ENCODE measurements around the gene HIC1.

Gene HIC1

GRCh38 chr17:2077040-2077439 lies 22.1 kb downstream of the HIC1 start:
- no peak for DNase-seq

- no peak for DNase-seq
Observed at GRCh38 chr17:2081564-2081963, 26.7 kb downstream of the HIC1 start.

GRCh38 chr17:2082003-2082781 lies 27.3 kb downstream of the HIC1 start:
- DNase-seq, result no peak

GRCh38 chr17:2083613-2084035 lies 28.7 kb downstream of the HIC1 start:
- no peak for DNase-seq

GRCh38 chr17:2084036-2084765 lies 29.3 kb downstream of the HIC1 start:
- DNase-seq, result no peak

- no peak for DNase-seq
Observed at GRCh38 chr17:2084766-2085647, 30.1 kb downstream of the HIC1 start.

DNA sequence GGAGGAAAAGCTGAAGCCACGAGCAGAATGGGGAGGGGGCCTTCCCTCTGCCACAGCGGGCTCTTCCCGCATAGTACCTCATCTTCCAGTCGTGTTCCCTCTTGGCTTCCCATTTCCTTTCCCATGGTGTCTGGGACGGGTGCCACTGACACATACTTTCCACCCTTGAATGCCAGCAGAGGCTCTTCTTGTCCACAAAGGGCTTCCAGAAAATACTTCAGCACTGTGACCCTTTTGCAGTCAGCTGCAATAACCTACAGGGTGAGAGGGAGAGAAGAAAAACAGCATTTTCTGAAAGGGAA lies 30.7 kb downstream of the HIC1 start:
- no peak for DNase-seq

DNA sequence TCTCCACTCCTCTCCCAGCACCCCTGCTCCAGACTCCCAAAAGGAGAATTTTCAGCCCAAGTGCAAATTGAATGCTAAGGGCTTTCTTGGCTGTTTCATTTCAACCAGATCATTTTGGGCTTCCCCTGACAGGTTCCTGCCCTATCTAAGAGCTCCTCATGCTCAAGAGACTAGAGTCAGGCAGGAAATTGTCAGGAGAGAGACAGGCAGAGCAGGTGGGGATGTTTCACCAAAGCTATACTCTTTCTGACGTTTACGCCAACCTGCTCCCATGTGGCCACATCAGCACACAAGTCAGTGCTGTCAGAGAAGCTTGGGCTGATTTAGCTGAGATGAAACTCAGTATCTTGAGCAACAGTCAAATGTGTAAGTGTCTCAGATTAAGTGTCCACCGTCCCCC lies 31.4 kb downstream of the HIC1 start:
- DNase-seq, result no peak

- DNase-seq, result no peak
Observed at GRCh38 chr17:2087597-2088211, 32.8 kb downstream of the HIC1 start.

DNA sequence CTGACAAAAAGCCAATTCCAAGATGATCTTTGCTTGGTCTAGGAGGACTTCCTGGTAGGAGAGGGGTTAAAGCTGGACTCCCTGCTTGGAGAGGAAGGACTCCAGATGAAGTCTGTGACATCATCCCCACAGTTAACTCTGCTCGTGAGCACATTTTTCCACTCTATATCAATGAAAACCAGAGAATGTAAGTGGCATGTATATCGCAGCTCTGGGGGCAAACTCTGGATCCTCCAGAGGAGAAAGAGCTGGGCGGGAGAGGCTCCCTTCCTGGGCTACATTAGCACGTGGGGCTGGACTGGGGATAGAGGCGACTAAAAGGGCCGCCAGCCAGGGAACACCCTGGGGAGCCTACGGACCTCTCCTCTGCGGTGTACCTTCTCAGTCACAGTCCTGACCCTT lies 34.1 kb downstream of the HIC1 start:
- no peak for DNase-seq

GRCh38 chr17:2090210-2090641 lies 35.3 kb downstream of the HIC1 start:
- DNase-seq, result no peak

DNA sequence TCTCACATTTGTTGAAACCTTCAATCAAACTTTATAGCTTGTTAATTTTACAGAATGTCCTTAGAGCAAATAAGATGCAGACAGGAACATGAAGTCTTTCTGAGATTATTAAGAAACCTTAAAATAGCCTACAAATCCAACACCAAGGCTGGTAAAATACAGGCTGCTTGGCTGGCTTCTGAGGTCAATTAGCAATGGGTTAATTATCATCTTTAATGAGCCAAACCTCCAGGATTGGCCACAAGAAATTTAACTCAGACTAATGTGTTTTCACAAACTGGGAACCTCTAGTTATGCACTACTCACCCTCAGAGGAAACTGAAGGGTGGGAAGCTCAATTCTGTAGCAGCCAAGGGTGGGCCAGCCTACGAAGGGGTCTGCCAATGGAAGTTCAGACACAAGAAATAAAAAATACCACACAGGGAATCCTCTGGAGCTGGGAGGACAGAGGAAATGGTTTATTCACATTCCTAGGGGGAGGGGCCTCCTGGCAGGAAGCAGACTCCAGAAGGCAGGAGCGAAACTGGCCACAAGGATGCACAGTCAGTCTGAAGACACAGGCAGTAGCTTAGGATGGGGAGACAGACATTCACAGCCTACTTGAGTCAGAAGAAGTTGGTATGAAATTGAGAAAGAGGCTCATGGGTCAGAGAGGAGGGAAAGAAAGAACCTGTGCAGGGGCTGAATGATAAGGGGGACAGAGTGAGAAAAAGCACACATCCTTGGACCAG lies 36.1 kb downstream of the HIC1 start:
- no peak for DNase-seq

- no peak for DNase-seq
Observed at GRCh38 chr17:2092253-2092652, 37.4 kb downstream of the HIC1 start.

- DNase-seq, result no peak
Observed at GRCh38 chr17:2093349-2093748, 38.4 kb downstream of the HIC1 start.

- no peak for DNase-seq
Observed at GRCh38 chr17:2094891-2095535, 40.1 kb downstream of the HIC1 start.

DNA sequence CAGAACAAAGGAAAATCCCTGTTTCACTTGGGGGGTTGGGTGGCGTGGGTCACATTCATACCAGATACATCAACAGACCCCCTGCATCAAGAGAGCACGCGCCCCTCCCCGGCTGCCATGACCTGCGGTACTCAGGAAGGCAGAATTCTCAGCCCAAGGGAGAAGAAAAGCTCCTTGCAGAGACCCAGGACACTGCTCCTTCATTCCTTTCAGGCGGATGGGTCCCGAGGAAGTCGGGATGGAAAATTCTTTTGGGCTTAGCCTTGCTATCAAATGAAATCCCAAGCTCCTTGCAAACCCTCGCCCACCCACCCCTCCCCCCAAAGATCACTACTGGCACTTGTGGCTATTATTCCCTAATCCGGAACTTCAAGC lies 40.6 kb downstream of the HIC1 start:
- no peak for DNase-seq

DNA sequence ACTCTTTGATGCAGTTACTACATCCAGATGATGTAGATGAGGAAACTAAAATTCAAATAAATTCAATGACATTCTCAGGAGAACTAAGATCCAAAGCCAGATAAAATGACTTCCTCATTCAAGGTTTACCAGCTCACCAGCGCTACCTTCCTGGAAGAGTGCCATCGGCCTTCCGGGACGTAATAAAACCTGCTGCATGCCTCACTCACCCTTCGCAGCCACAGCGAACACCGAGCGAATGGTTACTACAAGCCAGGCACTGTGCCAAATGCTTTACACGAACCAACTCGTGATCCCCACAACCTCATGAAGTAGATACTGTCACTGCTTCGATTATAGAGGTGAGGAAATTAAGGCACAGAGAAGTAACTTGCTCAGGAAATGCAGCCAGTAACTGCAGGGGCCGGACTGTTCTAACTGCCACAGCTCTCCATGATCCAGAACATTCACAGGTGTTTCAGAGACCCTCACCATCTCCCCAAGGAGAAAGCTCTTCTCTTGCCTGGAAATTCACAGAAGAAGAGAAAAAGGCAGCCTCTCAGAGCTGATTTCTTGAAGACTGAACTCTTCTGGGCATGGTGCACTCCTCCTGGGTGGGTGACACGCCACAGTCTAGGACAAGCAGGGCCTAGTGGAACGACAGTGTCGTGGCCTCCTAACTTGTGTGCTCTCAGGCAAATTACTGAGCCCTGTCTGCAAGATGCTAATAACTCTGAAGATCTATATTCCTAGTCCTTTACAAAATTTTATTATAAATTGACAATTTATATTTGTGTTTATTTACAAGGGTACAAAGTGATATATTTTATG lies 46.8 kb downstream of the HIC1 start:
- peak; percentile 12 for DNase-seq

GRCh38 chr17:2102931-2103809 lies 48.3 kb downstream of the HIC1 start:
- no peak for DNase-seq

GRCh38 chr17:2105663-2106062 lies 50.8 kb downstream of the HIC1 start:
- no peak for DNase-seq

Data from effector CD4-positive, alpha-beta T cell (primary cell).